Activated CD4-positive, alpha-beta T cell treated with anti-CD3 and anti-CD28 coated beads, Interleukin-2, amount 50 U/mL, for 48 hours (primary cell): ENCODE data around the gene MGAT4C.
"Not testable (repeated sequence)": the region's sequence is repeated elsewhere in the genome, so short reads cannot be mapped to it uniquely, and the experiment has no call there.

Source experiments
- DNase-seq, 2 experiments: peaks; one replicate each; pipeline ENCODE4 v3.0.0-alpha.2; 2020

Gene MGAT4C

GRCh38 chr12:86228656-86229055, 27.5 kb downstream of the MGAT4C start:
- DNase-seq = no peak

- DNase-seq = no peak
Measured at GRCh38 chr12:86226481-86226880, 29.7 kb downstream of the MGAT4C start.

DNA sequence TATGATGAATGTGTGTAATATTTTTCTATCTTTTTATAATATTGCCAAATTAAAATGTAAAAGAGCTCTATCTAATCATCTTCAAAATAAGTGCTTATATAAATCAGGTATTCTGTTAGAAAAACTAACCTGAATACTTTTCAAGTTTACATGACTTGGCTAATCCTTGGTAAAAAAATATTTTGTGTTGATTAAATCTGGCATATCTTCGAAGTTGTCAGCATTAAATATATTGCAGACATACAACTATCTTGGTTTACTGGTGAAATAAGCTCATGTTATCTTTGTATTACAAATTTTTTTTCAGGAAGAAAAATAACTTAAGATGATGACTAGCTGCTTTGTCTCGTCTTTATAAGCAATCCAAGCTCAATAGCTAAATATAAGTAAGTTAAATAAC, 39.6 kb downstream of the MGAT4C start:
- no peak for DNase-seq

DNA sequence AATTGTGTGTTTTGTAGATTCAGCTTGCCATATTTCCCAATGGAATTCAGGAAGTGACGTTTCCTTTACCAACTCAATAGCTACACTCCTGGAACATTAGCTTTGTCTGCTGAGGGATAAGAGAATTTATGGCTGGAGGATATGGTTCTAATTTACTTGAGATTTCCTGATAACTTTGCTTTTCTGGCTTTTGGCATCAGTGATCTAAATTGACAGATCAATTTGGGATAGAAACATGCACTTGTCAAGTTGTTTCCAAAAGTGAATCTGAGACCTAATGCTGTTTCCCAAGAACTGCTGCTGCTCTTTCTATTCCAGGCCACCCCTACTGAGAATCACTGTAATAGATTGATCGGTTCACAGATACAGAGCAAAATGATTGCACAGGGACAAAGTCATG, 43.2 kb downstream of the MGAT4C start:
- DNase-seq = no peak

- DNase-seq = no peak
Measured at GRCh38 chr12:86198696-86199444, 57.3 kb downstream of the MGAT4C start.

GRCh38 chr12:86196465-86196864, 59.7 kb downstream of the MGAT4C start:
- no peak for DNase-seq

GRCh38 chr12:86194721-86195120, 61.5 kb downstream of the MGAT4C start:
- DNase-seq = no peak

GRCh38 chr12:86193931-86194330, 62.3 kb downstream of the MGAT4C start:
- DNase-seq = no peak

- no peak for DNase-seq
Measured at GRCh38 chr12:86188226-86188625, 68.0 kb downstream of the MGAT4C start.

DNA sequence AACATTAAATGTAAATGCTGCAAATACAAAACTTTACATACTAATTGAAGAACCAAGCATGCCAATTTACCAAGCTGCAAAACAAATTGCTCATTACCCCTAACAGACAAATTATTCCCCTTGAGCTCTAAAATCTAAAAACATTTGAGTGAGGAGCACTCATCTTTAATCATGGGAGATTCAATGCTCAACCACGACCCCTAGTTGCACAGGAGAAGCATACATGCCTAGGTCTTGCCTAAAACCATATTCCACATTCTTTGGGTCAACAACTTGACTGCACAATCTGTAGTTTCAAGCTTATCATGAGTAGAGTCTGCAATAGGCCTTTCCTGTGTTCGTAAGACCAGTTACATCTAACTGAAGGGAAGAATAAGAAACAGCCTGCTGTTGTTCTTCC, 69.7 kb downstream of the MGAT4C start:
- DNase-seq = no peak

- DNase-seq = no peak
Measured at GRCh38 chr12:86179855-86180254, 76.3 kb downstream of the MGAT4C start.

DNA sequence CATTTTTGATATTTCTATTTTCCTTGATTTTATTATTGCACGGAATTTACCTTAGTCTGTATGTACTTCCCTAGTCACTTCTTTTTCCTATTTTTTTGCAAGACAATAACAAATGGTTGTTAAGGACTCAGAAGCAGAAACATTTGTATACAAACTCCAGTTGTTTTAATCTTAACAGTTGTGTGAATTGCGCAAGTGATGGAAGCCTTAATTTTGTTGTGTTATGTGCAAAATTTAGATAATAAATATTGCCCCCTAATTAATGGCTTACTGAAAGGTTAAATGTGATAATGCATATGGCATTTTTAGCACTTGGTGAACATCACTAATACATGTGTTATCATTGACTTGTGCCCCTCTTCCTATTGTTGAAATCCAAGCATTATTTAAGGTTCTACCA, 82.0 kb downstream of the MGAT4C start:
- no peak for DNase-seq

DNA sequence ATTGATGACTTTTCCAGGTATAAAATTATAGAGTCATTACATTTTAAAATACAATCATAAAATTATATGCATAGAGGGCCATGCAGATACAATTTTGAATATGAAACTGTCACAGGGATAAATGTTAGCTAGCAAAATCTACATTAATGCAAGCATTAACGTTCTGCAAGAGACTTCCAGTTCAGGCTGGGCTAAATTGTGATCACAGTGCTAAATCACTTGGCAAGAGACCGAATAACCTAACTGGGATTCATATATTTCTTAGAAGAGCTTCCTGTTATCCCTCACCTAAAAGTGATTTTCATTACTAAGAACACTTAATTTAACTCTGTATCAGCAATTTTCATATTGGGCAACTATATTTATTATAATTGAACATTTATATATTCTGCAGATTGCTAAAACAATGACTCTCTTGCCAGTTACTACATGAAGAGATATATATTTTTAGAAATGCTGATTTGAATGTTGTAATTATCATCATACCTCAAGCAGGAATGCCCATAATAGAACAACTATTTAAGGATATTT, 83.2 kb downstream of the MGAT4C start:
- no peak for DNase-seq

- DNase-seq = no peak
Measured at GRCh38 chr12:86170051-86170450, 86.1 kb downstream of the MGAT4C start.

GRCh38 chr12:86158956-86159355, 97.2 kb downstream of the MGAT4C start:
- DNase-seq = no peak

- no peak for DNase-seq
Measured at GRCh38 chr12:86154620-86155019, 101.6 kb downstream of the MGAT4C start.

GRCh38 chr12:86148612-86149011, 107.6 kb downstream of the MGAT4C start:
- no peak for DNase-seq

GRCh38 chr12:86148071-86148470, 108.1 kb downstream of the MGAT4C start:
- no peak for DNase-seq

GRCh38 chr12:86145156-86145555, 111.0 kb downstream of the MGAT4C start:
- DNase-seq = no peak

DNA sequence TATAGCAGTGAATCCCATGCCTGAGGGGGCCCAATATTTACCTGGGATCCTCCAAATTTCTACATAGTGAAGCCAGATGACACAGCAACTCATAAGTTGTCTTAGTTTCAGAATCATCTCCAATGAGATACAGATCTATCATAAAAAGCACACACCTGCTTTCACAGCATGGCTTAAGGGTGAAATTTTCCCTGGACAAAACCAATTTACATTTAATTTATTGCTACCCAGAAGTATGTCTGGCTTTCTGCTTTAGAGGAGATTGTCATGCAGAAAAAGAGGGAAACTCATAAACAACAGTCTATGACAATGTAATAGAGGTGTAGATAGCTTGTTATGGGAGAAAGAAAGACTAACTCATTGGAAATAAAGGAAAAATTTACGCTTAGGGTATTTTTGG, 113.0 kb downstream of the MGAT4C start:
- no peak for DNase-seq

- DNase-seq = no peak
Measured at GRCh38 chr12:86139671-86140070, 116.5 kb downstream of the MGAT4C start.

DNA sequence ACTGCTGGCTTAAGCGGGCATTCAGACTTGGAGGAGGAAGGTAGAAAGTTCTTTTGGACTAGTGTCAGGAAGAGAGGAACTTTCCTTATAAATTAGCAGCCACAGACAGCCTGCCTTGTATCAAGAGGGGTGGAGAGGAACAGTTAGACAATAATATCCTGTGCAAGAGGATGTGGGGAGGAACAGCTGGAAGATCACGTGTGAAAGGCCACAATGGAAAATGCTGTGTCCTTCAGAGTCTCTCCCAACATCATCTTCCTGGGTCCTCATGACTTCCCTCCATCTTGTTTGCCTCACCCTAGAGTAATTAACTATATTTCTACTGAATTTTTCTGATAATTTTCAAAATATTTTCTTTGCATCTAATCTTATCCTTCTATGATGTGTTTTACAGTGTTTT, 117.4 kb downstream of the MGAT4C start:
- no peak for DNase-seq

GRCh38 chr12:86137936-86138335, 118.3 kb downstream of the MGAT4C start:
- DNase-seq = no peak

DNA sequence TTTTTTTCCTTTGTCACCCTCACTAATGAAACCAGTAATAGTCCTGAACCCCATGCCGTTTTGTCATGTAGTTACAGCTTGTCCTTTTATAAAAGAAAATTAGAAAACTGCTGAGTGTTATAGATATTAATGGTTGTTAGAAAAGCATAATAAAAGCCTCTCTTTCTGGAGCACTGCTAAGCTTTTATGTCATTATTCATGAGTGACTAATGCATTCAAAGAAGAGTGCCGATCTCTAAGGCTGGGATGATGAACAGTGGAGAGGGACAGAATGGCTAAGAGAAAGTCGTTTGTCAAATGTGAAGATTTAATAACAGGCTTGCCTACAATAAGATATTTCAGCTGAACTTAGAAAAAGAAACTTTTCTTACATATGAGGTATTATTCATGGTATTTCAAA, 121.6 kb downstream of the MGAT4C start:
- no peak for DNase-seq

- not testable (repeated sequence) for DNase-seq
Measured at GRCh38 chr12:86126900-86127299, 129.3 kb downstream of the MGAT4C start.
